ENCODE results near the gene CTCF.

The CTCF gene

DNA sequence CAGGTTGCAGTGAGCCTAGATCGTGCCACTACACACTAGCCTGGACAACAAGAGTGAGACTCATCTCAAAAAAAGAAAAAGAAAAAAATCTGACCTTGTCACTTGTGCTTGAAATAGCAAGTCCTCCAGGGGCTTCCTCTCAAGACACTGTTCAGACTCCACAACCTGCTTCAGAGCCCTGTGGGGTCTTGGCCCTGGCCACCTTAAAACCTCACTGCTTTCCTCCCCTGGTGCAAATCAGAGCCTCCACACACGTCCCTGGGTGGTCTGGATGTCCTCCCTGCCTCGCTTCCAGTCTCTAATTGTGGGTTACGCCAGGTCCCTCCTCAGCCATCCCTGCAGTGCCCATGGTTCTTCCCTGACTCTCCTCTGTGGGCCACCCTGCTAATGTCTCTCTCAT, 93.0 kb downstream of the CTCF start:
- H3K27ac Mint-ChIP-seq: peak overlapping the region; percentile 46
- no peaks in the 10 kb centered on the region for H3K9me3 Mint-ChIP-seq (ENCODE audit: low read depth)
- H3K4me1 Mint-ChIP-seq (ENCODE audit: low read depth): peaks cover 15% of the 10 kb centered on the region
- peaks cover 2% of the 10 kb centered on the region for H3K36me3 Mint-ChIP-seq
- no peaks in the 10 kb centered on the region for H3K27me3 Mint-ChIP-seq
- H3K4me3 Mint-ChIP-seq: no peak overlapping the region

DNA sequence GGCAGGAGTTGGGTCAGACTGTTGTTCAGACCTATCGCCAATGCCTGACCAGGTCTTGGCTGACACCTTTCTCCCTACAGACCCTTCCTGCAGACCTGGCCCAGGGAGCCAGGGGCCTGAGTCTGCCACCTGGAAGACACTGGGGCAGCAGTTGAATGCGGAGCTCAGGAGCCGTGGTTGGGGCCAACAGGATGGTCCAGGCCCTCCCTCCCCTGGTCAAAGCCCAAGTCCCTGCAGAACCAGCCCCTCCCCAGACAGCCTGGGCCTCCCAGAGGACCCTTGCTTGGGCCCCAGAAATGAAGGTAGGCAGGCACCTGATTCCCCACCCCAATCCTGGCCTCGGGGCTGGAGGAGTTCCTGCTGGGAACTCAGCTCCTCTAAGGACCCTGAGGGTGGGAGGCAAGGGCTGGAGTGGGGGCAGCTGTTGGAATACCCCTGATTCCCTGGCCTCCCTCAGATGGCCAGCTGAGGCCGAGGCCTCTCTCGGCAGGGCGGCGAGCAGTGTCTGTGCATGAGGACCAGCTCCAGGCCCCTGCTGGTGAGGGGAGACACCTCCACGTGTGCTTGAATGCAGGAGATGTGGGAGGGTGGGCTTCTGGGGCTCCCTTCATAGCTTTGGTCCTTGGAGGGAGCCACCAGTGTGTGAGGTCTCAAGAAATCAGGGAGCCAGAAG, 94.2 kb downstream of the CTCF start:
- H3K36me3 Mint-ChIP-seq: peaks cover 2% of the 10 kb centered on the region
- no peaks in the 10 kb centered on the region for H3K9me3 Mint-ChIP-seq (ENCODE audit: low read depth)
- no peaks in the 10 kb centered on the region for H3K27me3 Mint-ChIP-seq
- H3K4me3 Mint-ChIP-seq: no peak overlapping the region
- H3K4me1 Mint-ChIP-seq (ENCODE audit: low read depth): peaks cover 19% of the 10 kb centered on the region
- no peak overlapping the region for H3K27ac Mint-ChIP-seq

GRCh38 chr16:67657017-67657608, 94.8 kb downstream of the CTCF start:
- H3K4me3 Mint-ChIP-seq: peak overlapping the region; percentile 32
- peaks cover 18% of the 10 kb centered on the region for H3K4me1 Mint-ChIP-seq (ENCODE audit: low read depth)
- H3K27ac Mint-ChIP-seq: peak overlapping the region; percentile 46
- H3K9me3 Mint-ChIP-seq (ENCODE audit: low read depth): no peaks in the 10 kb centered on the region
- H3K27me3 Mint-ChIP-seq: no peaks in the 10 kb centered on the region
- peaks cover under 1% of the 10 kb centered on the region for H3K36me3 Mint-ChIP-seq

DNA sequence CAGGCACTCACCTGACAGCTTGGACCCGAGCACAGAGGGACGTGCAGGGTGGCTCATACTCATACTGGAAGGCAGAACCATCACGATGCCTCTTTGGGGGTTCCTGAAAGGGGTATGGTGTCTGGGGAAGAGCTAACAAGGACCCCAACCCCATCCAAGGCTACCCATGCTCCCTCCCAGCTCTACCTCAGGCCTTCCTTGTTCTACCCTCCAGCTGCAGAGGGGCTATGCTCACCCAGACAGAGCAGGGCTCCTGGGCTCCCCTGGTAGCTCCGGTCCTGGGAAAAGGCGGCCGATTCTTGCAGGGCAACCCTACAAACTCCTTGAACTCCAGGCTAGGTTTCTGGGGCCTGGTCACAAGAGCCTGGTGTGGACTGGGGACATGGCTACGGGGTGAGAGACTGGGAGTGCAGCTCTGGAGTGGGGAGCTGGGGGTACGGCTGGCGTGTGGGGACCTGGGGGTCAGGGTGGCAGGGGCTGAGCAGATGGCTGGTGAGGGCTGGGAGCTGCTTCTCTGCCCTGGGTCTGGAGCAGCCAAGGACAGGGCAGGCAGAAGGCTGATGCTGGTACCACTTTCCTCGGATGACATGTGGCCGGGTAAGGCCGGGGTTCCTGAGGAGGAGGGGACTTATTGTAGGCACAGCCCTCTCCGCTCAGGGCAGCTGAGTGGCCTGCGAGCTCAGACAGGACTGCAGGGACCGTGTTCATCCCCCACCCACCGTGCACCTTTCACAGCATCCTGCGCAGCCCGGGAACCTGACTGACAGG, 95.6 kb downstream of the CTCF start:
- Mint-ChIP-seq H3K4me1 (ENCODE audit: low read depth) (peaks cover 18% of the 10 kb centered on the region), H3K36me3 (no peaks in the 10 kb centered on the region), H3K27me3 (no peaks in the 10 kb centered on the region), H3K4me3 (peak overlapping the region; percentile 94), H3K27ac (peak overlapping the region; percentile 46), H3K9me3 (ENCODE audit: low read depth) (no peaks in the 10 kb centered on the region)

GRCh38 chr16:67658849-67659674, 96.7 kb downstream of the CTCF start:
- Mint-ChIP-seq H3K27ac (peak overlapping the region; percentile 93), H3K4me3 (peak overlapping the region; percentile 94), H3K27me3 (no peaks in the 10 kb centered on the region), H3K36me3 (no peaks in the 10 kb centered on the region), H3K9me3 (ENCODE audit: low read depth) (no peaks in the 10 kb centered on the region), H3K4me1 (ENCODE audit: low read depth) (peaks cover 20% of the 10 kb centered on the region)

GRCh38 chr16:67659675-67660563, 97.6 kb downstream of the CTCF start, which contains the start of gene ACD:
Gene ACD, minus strand, starts transcription at chr16:67660260. Its CDS starts 40 bp downstream, at chr16:67660220.
- H3K4me3 Mint-ChIP-seq: peak within 1 kb of the TSS; percentile 94
- H3K36me3 Mint-ChIP-seq: peaks cover 5% of the 10 kb centered on the region
- no peaks in the 10 kb centered on the region for H3K27me3 Mint-ChIP-seq
- H3K9me3 Mint-ChIP-seq (ENCODE audit: low read depth): no peaks in the 10 kb centered on the region
- H3K4me1 Mint-ChIP-seq (ENCODE audit: low read depth): peaks cover 20% of the 10 kb centered on the region
- H3K27ac Mint-ChIP-seq: peak within 1 kb of the TSS; percentile 93

DNA sequence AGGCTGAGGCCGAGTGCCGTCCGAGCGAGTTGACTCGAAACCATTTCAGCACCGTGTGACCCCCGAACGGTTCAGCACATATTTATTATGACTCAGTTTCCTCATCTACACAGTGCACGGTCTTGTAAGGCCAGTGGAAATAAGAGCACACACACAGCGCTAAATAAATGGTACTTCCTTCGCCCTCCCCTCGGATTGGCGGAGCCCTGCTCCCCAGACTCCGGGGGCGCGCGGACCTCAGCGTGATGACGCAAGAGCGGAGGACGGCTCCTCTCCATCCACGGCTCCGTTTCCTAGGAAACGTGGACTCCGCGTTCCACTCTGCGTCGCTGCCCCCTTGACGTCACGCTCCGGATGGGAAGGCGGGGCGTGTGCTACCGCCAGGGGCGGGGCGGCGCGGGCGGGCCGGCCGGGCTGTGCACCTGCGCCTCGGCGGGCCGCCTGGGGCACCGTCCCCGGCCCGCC, 98.3 kb downstream of the CTCF start, which contains the start of gene PARD6A:
Gene PARD6A, plus strand, starts transcription at position 397 of the 465 bp plus-strand sequence. CDS start 79 bp downstream, outside the sequence.
- Mint-ChIP-seq H3K27me3 (no peaks in the 10 kb centered on the region), H3K4me3 (peak within 1 kb of the TSS; percentile 94), H3K27ac (peak within 1 kb of the TSS; percentile 93), H3K36me3 (peaks cover 5% of the 10 kb centered on the region), H3K4me1 (ENCODE audit: low read depth) (peaks cover 20% of the 10 kb centered on the region), H3K9me3 (ENCODE audit: low read depth) (no peaks in the 10 kb centered on the region)

GRCh38 chr16:67661101-67661761, 98.9 kb downstream of the CTCF start:
- H3K36me3 Mint-ChIP-seq: peaks cover 5% of the 10 kb centered on the region
- H3K4me3 Mint-ChIP-seq: peak overlapping the region; percentile 87
- H3K9me3 Mint-ChIP-seq (ENCODE audit: low read depth): no peaks in the 10 kb centered on the region
- H3K27ac Mint-ChIP-seq: no peak overlapping the region
- no peaks in the 10 kb centered on the region for H3K27me3 Mint-ChIP-seq
- H3K4me1 Mint-ChIP-seq (ENCODE audit: low read depth): peaks cover 20% of the 10 kb centered on the region

- peaks cover 5% of the 10 kb centered on the region for H3K36me3 Mint-ChIP-seq
- no peak overlapping the region for H3K27ac Mint-ChIP-seq
- no peaks in the 10 kb centered on the region for H3K9me3 Mint-ChIP-seq (ENCODE audit: low read depth)
- H3K4me1 Mint-ChIP-seq (ENCODE audit: low read depth): peaks cover 21% of the 10 kb centered on the region
- H3K4me3 Mint-ChIP-seq: peak overlapping the region; percentile 87
- H3K27me3 Mint-ChIP-seq: no peaks in the 10 kb centered on the region
These were observed 99.7 kb downstream of the CTCF start for GRCh38 chr16:67661886-67662652.

DNA sequence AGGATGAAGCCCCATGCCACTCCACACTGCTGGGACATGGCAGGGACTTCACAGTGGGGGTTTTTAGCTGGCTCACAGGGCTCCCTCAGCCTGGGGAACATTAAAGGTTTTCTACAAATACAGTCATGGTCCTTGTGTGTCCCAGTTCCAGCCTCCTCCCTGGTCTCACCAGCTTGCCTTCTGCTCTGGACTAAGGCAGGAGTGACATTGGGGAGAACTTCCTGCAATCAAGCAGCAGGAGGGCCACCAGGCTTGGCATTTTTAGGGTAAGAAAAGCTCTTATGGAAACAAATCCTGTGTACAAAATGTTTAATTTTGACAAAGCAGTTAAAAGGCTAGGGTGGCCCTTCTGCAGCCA, 100.3 kb downstream of the CTCF start:
- no peaks in the 10 kb centered on the region for H3K27me3 Mint-ChIP-seq
- peaks cover 24% of the 10 kb centered on the region for H3K4me1 Mint-ChIP-seq (ENCODE audit: low read depth)
- H3K27ac Mint-ChIP-seq: no peak overlapping the region
- H3K9me3 Mint-ChIP-seq (ENCODE audit: low read depth): no peaks in the 10 kb centered on the region
- peaks cover 5% of the 10 kb centered on the region for H3K36me3 Mint-ChIP-seq
- no peak overlapping the region for H3K4me3 Mint-ChIP-seq

DNA sequence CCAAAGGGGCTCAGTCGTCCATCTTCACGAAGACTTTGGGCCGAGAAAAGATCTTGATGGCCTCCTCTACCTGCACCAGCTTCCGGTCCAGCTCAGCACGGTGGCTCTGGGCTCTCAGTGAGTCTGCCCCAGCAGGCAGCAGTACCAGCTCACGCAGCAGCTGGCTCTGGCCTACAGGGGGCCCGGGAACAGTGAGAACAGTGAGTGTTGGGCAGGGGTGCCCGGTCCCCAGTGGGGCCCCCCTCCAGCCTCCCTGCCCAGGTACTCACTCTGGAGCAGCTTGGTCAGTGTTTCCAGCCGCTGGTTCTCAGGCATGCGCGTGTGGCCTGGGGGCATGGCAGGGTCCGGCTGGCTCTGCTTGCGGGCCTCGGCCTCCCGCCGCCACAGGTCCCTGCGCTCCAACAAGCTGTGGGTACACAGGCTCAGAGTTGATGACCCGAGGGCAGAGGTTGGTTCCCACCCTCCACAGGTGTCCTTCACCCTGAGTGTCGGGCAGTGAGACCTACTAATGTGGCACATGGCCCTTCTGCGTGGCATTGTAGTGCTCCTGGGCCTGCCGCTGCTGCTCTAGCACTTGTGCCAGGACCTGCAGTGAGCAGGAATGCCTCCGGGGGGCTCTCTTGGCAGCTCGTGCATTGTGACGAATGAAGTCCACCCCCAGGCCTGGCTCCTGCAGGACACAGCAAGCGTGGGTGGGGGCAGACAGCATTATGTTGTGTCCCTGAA, 101.0 kb downstream of the CTCF start:
- H3K4me1 Mint-ChIP-seq (ENCODE audit: low read depth): peaks cover 28% of the 10 kb centered on the region
- H3K4me3 Mint-ChIP-seq: no peak overlapping the region
- peaks cover 5% of the 10 kb centered on the region for H3K36me3 Mint-ChIP-seq
- H3K27me3 Mint-ChIP-seq: no peaks in the 10 kb centered on the region
- H3K27ac Mint-ChIP-seq: no peak overlapping the region
- no peaks in the 10 kb centered on the region for H3K9me3 Mint-ChIP-seq (ENCODE audit: low read depth)

- H3K9me3 Mint-ChIP-seq (ENCODE audit: low read depth): no peaks in the 10 kb centered on the region
- no peaks in the 10 kb centered on the region for H3K27me3 Mint-ChIP-seq
- no peak overlapping the region for H3K4me3 Mint-ChIP-seq
- no peak overlapping the region for H3K27ac Mint-ChIP-seq
- H3K36me3 Mint-ChIP-seq: peaks cover 5% of the 10 kb centered on the region
- peaks cover 24% of the 10 kb centered on the region for H3K4me1 Mint-ChIP-seq (ENCODE audit: low read depth)
These were observed 101.5 kb downstream of the CTCF start for GRCh38 chr16:67663877-67664222.

Data from activated naive CD8-positive, alpha-beta T cell (primary cell).